ENCODE results near the gene PHF11.
"Not testable (repeated sequence)": the region's sequence is repeated elsewhere in the genome, so short reads cannot be mapped to it uniquely, and the experiment has no call there.

The PHF11 gene

GRCh38 chr13:49546561-49546960 lies 50.8 kb downstream of the PHF11 start:
- DNase-seq (ENCODE audit: low read depth): no peak

GRCh38 chr13:49549289-49549688 lies 53.5 kb downstream of the PHF11 start:
- no peak for DNase-seq (ENCODE audit: low read depth)

GRCh38 chr13:49550942-49551644 lies 55.3 kb downstream of the PHF11 start:
- no peak for DNase-seq (ENCODE audit: low read depth)

DNA sequence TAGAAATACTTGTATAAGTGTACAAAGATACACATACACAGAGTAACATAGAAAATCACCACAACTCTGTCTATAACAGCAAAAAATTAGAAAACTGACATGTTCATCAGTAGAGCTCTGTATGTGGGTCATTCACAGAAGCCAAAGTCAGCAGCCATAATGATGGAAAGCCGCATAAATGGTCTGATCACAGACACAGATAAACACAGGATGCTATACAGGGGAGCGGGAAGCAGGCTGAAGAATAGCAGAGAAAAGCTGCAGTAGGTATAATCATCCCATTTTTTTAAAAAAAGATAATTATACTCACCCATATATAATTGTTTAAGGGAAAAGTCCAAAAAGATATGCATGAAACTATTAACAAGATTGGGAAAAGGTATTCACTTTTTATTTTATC lies 58.1 kb downstream of the PHF11 start:
- DNase-seq (ENCODE audit: low read depth): no peak

DNA sequence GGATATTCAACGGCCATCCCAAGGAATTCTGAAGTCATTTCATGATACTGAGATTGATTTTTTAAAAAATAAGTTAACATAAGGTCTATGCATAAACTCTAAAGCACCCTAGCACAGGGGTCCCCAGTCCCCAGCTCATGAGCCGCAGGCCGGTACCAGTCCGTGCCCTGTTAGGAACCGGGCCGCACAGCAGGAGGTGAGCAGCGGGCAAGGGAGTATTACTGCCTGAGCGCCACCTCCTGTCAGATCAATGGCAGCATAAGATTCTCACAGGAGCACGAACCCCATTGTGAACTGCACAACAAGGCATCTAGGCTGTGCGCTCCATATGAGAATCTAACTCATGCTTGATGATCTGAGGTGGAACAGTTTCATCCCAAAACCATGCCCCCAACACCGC lies 58.6 kb downstream of the PHF11 start:
- DNase-seq (ENCODE audit: low read depth): no peak

- DNase-seq (ENCODE audit: low read depth): no peak
Measured at GRCh38 chr13:49559006-49559405, 63.3 kb downstream of the PHF11 start.

- DNase-seq (ENCODE audit: low read depth): no peak
Measured at GRCh38 chr13:49560270-49561061, 64.7 kb downstream of the PHF11 start.

GRCh38 chr13:49561062-49561410 lies 65.3 kb downstream of the PHF11 start:
- DNase-seq (ENCODE audit: low read depth): no peak

DNA sequence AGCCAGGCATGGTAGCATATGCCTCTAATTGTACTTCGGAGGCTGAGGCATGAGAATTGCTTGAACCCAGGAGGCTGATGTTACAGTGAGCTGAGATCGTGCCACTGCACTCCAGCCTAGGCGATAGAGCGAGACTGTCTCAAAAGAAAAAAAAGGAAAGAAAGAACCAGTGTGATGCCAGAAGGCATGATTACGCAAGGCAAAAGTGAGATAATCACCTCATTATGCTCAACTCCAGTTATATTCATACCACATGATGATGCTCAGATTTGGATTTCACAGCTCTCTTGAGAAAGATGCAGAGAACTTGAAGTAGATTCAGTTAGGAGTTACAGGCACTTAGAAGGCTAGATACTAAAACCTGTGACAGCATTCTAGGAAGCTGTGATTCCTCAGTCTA lies 67.8 kb downstream of the PHF11 start:
- no peak for DNase-seq (ENCODE audit: low read depth)

DNA sequence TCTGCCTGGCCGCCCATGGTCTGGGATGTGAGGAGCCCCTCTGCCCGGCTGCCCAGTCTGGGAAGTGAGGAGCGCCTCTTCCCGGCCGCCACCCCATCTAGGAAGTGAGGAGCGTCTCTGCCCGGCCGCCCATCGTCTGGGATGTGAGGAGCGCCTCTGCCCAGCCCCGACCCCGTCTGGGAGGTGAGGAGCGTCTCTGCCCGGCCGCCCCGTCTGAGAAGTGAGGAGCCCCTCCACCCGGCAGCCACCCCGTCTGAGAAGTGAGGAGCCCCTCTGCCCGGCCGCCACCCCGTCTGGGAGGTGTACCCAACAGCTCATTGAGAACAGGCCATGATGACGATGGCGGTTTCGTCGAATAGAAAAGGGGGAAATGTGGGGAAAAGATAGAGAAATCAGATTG lies 69.7 kb downstream of the PHF11 start:
- not testable (repeated sequence) for DNase-seq (ENCODE audit: low read depth)

GRCh38 chr13:49566461-49566860 lies 70.7 kb downstream of the PHF11 start:
- no peak for DNase-seq (ENCODE audit: low read depth)

DNA sequence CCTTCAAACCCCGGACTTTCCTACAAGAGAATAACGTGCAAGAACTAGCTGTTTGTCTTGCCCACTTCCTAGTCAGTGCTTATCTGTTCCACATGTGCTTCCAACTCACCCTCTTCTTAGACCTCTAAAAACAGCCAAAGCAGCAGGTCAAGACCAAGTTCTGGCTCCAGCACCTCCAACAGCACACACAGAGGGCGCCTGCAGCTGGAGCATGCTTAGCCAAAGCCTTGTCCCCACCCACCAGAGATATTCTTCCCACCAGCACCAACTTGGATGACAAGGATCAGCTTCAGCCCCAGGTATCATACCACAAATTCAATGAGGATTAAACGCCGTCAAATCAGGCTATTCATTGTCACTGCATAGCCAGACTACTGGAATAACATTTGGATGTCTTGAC lies 71.7 kb downstream of the PHF11 start:
- DNase-seq (ENCODE audit: low read depth): no peak

- no peak for DNase-seq (ENCODE audit: low read depth)
Measured at GRCh38 chr13:49569993-49570689, 74.4 kb downstream of the PHF11 start.

- DNase-seq (ENCODE audit: low read depth): no peak
Measured at GRCh38 chr13:49571299-49572240, 75.8 kb downstream of the PHF11 start.
